Measurements from ENCODE around the gene OPHN1.

GRCh38 chrX:68286076-68286475 is 147.2 kb downstream of the OPHN1 start:
- TF ChIP-seq CTCF (IDR thresholded peaks at IDR 0.05) (no peak), GTF2I (CRISPR knock-in tag; conservative IDR thresholded peaks at IDR 0.05) (no peak), ZNF121 (CRISPR knock-in tag; IDR thresholded peaks at IDR 0.05) (no peak), GRHL2 (CRISPR knock-in tag; IDR thresholded peaks at IDR 0.05; ENCODE audit: insufficient replicate concordance, severe bottlenecking) (no peak), FOXJ3 (CRISPR knock-in tag; IDR thresholded peaks at IDR 0.05; ENCODE audit: borderline replicate concordance) (no peak), NFE2L1 (CRISPR knock-in tag; IDR thresholded peaks at IDR 0.05) (no peak)
